ENCODE results near the gene HSPB9.
"Not testable (repeated sequence)": the region's sequence is repeated elsewhere in the genome, so short reads cannot be mapped to it uniquely, and the experiment has no call there.

Gene HSPB9

GRCh38 chr17:42143138-42143537 is 20.5 kb downstream of the HSPB9 start:
- not testable (repeated sequence) for DNase-seq (ENCODE audit: low read depth)

GRCh38 chr17:42146911-42147607 is 24.5 kb downstream of the HSPB9 start:
- no peak for DNase-seq (ENCODE audit: low read depth)

- peak; percentile 46 for DNase-seq (ENCODE audit: low read depth)
These were observed 31.5 kb downstream of the HSPB9 start for GRCh38 chr17:42153919-42154742.

- DNase-seq (ENCODE audit: low read depth): no peak
These were observed 33.0 kb downstream of the HSPB9 start for GRCh38 chr17:42155614-42156045.

- DNase-seq (ENCODE audit: low read depth): no peak
These were observed 37.4 kb downstream of the HSPB9 start for GRCh38 chr17:42159796-42160530.

- no peak for DNase-seq (ENCODE audit: low read depth)
These were observed 37.9 kb downstream of the HSPB9 start for GRCh38 chr17:42160531-42160910.

- no peak for DNase-seq (ENCODE audit: low read depth)
These were observed 40.5 kb downstream of the HSPB9 start for GRCh38 chr17:42163113-42163512.

GRCh38 chr17:42163696-42164407 is 41.2 kb downstream of the HSPB9 start:
- no peak for DNase-seq (ENCODE audit: low read depth)

- DNase-seq (ENCODE audit: low read depth): no peak
These were observed 43.1 kb downstream of the HSPB9 start for GRCh38 chr17:42165751-42166150.

- no peak for DNase-seq (ENCODE audit: low read depth)
These were observed 43.7 kb downstream of the HSPB9 start for GRCh38 chr17:42166196-42166763.

- DNase-seq (ENCODE audit: low read depth): no peak
These were observed 45.2 kb downstream of the HSPB9 start for GRCh38 chr17:42167807-42168206.

- no peak for DNase-seq (ENCODE audit: low read depth)
These were observed 46.7 kb downstream of the HSPB9 start for GRCh38 chr17:42169351-42169750.

- no peak for DNase-seq (ENCODE audit: low read depth)
These were observed 49.2 kb downstream of the HSPB9 start for GRCh38 chr17:42171831-42172230.

Data from amniotic epithelial cell (primary cell).